Sigmoid colon (tissue), 4 donors: Measurements from ENCODE around the gene LRRTM4.

Source experiments
- POLR2AphosphoS5 ChIP-seq, 4 donors: sonication (generic); formaldehyde crosslinking; IDR thresholded peaks; one replicate each; pipeline ENCODE4 v1.6.1; 2017; ENCODE audit warnings: antibody characterized with exemption in 4 of 4
- TF ChIP-seq, protein P1 (sequence below), 4 experiments: fragments of 450-650 bp in 3 of 4; fragments of 200-600 bp in 1 of 4; IDR thresholded peaks; one replicate each; pipeline ENCODE4 v1.5.1; 2016 to 2019; ENCODE audit warnings: antibody characterized with exemption in 4 of 4, mild to moderate bottlenecking in 3 of 4, moderate library complexity in 2 of 4

DNA sequence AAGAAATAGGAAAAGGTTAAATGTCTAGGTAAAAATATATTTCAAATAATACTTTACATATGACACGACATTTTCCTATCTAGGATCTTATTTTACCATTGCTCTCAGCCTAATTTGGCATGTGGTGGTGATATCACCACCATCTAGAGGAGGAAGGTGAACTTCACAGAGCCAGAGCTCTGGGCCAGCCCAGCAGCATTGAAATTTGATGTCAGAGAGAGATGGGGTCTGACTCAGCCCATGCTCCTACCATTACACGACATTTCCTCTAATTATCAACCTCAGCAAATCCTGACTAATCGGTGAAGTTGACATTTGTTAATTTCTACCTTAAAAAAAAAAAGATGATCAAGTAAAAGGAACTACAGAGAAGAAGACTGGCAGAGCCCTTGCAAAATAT is 42.3 kb downstream of the LRRTM4 start:
- TF ChIP-seq POLR2AphosphoS5 (IDR thresholded peaks at IDR 0.05), result no peak
- TF ChIP-seq, protein P1, sequence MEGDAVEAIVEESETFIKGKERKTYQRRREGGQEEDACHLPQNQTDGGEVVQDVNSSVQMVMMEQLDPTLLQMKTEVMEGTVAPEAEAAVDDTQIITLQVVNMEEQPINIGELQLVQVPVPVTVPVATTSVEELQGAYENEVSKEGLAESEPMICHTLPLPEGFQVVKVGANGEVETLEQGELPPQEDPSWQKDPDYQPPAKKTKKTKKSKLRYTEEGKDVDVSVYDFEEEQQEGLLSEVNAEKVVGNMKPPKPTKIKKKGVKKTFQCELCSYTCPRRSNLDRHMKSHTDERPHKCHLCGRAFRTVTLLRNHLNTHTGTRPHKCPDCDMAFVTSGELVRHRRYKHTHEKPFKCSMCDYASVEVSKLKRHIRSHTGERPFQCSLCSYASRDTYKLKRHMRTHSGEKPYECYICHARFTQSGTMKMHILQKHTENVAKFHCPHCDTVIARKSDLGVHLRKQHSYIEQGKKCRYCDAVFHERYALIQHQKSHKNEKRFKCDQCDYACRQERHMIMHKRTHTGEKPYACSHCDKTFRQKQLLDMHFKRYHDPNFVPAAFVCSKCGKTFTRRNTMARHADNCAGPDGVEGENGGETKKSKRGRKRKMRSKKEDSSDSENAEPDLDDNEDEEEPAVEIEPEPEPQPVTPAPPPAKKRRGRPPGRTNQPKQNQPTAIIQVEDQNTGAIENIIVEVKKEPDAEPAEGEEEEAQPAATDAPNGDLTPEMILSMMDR (IDR thresholded peaks at IDR 0.05), result no peak
